SK-N-DZ (cell line): ENCODE measurements around the gene TPCN2. TPM values are rescaled to one million over a fixed set of nuclear protein-coding genes. Genes with fewer than 3 reads are reported as not detected.
A peak's percentile ranks its signal among the peaks of the same experiment; 100 is the strongest.
"Not testable (repeated sequence)": the region's sequence is repeated elsewhere in the genome, so short reads cannot be mapped to it uniquely, and the experiment has no call there.

Source experiments
- DNase-seq: peaks from one replicate; pipeline ENCODE4 v3.0.0-alpha.2; 2015; ENCODE audit warnings: low spot score
- polyA plus RNA-seq, 2 experiments: library from polyadenylated mRNA; depleted of rRNA; stranded (reverse); fragments of >200 nt; gene quantifications; 2 replicates each; pipeline ENCODE4 v1.2.3, GENCODE V29; 2014

The TPCN2 gene
- 7.5 and 9.4 TPM in 2 replicates for polyA plus RNA-seq (2014; cell fraction: cytosol; rRNA removed)
- 40.5 and 50.6 TPM in 2 replicates for polyA plus RNA-seq (2014; cell fraction: nucleus; rRNA removed)

- peak; percentile 98 for DNase-seq
These were observed at the start of gene TPCN2 for GRCh38 chr11:69048694-69049489. Gene TPCN2 (plus strand): TSS chr11:69048932. CDS start chr11:69048998, 66 bp downstream.

GRCh38 chr11:68999093-68999747 lies 49.5 kb upstream of the TPCN2 start:
- peak; percentile 49 for DNase-seq

GRCh38 chr11:68999748-69000355 lies 48.9 kb upstream of the TPCN2 start:
- DNase-seq = not testable (repeated sequence)

GRCh38 chr11:69000391-69000790 lies 48.3 kb upstream of the TPCN2 start:
- no peak for DNase-seq

- DNase-seq = no peak
These were observed 47.9 kb upstream of the TPCN2 start for GRCh38 chr11:69000831-69001242.

- DNase-seq = no peak
These were observed 47.3 kb upstream of the TPCN2 start for GRCh38 chr11:69001243-69002081.

- DNase-seq = no peak
These were observed 46.6 kb upstream of the TPCN2 start for GRCh38 chr11:69002110-69002569.

GRCh38 chr11:69002570-69003231 lies 46.0 kb upstream of the TPCN2 start:
- no peak for DNase-seq

- no peak for DNase-seq
These were observed 45.3 kb upstream of the TPCN2 start for GRCh38 chr11:69003301-69003865.

- no peak for DNase-seq
These were observed 44.8 kb upstream of the TPCN2 start for GRCh38 chr11:69003866-69004367.

GRCh38 chr11:69004411-69005182 lies 44.1 kb upstream of the TPCN2 start:
- no peak for DNase-seq

- no peak for DNase-seq
These were observed 43.5 kb upstream of the TPCN2 start for GRCh38 chr11:69005183-69005630.

- DNase-seq = no peak
These were observed 42.9 kb upstream of the TPCN2 start for GRCh38 chr11:69005631-69006368.

- DNase-seq = no peak
These were observed 41.9 kb upstream of the TPCN2 start for GRCh38 chr11:69006816-69007215.

GRCh38 chr11:69007975-69008381 lies 40.8 kb upstream of the TPCN2 start:
- DNase-seq = no peak

- DNase-seq = no peak
These were observed 39.8 kb upstream of the TPCN2 start for GRCh38 chr11:69008737-69009440.

- DNase-seq = no peak
These were observed 39.1 kb upstream of the TPCN2 start for GRCh38 chr11:69009441-69010211.
